Esophagus muscularis mucosa (tissue), 4 donors: Measurements from ENCODE around the gene CLCN4.

ENCODE experiments used
- CTCF ChIP-seq, 3 experiments: fragments of 200-600 bp in 2 of 3; fragments of 450-650 bp in 1 of 3; sonication (generic) in 2 of 3; IDR thresholded peaks; one replicate each; pipeline ENCODE4 v1.5.1; 2017 to 2019; ENCODE audit warnings: antibody characterized with exemption in 3 of 3, mild to moderate bottlenecking in 2 of 3, moderate library complexity in 1 of 3
- EP300 ChIP-seq: sonication (generic); formaldehyde crosslinking; IDR thresholded peaks from one replicate; pipeline ENCODE4 v1.6.1; 2017; ENCODE audit warnings: antibody characterized with exemption
- POLR2A ChIP-seq: fragments of 450-650 bp; IDR thresholded peaks from one replicate; pipeline ENCODE4 v1.6.1; 2017; ENCODE audit warnings: antibody characterized with exemption, moderate library complexity, mild to moderate bottlenecking, low read depth
- POLR2AphosphoS5 ChIP-seq, 2 donors: sonication (generic); formaldehyde crosslinking; IDR thresholded peaks; one replicate each; pipeline ENCODE4 v1.6.1; 2017; ENCODE audit warnings: antibody characterized with exemption in 2 of 2

- TF ChIP-seq CTCF (IDR thresholded peaks at IDR 0.05) (no peak), EP300 (no peak), POLR2AphosphoS5 (IDR thresholded peaks at IDR 0.05) (no peak), POLR2A (no peak)
Observed at GRCh38 chrX:10193587-10193986, 36.8 kb downstream of the CLCN4 start.
